ENCODE measurements around the gene C12orf60. TPM values are rescaled to one million over a fixed set of nuclear protein-coding genes. Genes with fewer than 3 reads are reported as not detected.

Gene C12orf60
- total RNA-seq, 1 experiment from 2014 or later = 0.89 TPM

DNA sequence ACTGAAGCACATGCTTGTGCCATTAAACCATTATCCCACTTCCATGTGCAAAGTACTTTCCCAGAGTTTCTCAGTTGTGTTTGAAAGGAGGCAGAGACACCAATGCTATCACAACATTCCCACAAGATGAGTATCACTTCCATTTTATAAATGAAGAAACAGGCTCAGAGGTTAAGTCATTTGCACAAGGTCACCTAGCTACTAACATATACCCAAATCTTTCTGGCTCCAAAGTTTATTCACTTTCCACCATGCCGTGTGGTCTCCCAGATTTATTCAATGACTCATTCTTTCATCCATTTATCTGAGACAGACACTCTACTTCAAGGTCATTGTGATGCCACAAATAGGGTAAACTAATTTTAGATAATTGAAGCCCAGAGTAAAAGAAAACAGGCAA is 30.5 kb downstream of the C12orf60 start:
- no peak for DNase-seq (ENCODE audit: low spot score)

DNA sequence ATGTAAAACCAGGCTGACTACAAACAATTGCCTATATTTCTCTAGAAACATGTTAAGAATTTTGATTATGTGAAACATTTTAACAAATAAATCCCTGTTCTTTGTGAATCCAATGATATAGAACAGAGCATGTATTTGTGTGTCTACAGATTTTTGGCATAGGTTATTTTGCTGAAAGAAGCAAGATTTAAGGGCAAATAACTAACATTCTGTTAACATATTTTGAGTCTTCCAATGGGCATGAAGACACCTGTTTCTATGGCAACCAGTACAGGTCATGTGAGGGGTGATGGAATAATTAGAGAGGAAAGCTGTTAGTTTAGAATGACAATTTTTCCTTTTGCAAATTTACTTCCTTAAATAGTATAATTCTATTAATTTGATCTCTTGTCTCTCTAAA is 31.0 kb downstream of the C12orf60 start:
- no peak for DNase-seq (ENCODE audit: low spot score)

DNA sequence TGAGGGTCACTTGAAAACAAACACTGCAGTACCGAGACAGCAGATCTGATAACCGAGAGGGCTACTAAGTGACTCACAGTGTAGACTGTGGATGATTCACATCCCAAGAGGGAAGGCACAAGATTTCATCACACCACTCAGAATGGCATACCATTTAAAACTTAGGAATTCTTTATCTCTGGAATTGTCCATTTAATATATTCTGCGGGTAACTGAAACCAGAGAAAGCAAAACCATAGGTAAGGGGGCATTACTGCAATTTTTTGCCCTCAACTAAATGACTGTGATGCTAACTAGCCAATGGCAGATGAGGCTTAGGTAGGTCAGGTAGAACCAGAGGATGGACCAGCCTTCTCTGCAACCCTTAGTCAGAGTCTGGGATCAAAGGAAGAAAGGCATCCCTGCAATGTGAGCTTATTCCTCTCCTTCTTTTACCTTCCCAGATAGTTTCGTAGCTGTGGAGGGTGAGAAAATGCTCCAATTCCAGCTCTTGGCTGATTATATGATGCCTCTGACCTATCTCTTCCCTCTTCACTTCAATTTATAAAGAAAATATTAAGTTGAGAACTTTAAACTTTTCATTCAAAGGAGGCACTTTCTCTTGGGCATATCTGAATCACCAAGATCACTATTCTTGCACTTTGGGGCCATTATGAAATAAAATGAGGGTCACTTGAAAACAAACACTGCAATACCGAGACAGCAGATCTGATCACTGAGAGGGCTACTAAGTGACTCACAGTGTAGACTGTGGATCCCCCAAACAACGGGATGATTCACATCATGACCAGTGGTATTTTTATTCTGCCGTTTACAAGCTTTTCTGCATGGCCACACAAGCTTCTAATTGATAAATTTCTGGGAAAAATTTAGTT is 33.1 kb downstream of the C12orf60 start:
- DNase-seq (ENCODE audit: low spot score) = peak; percentile 16

DNA sequence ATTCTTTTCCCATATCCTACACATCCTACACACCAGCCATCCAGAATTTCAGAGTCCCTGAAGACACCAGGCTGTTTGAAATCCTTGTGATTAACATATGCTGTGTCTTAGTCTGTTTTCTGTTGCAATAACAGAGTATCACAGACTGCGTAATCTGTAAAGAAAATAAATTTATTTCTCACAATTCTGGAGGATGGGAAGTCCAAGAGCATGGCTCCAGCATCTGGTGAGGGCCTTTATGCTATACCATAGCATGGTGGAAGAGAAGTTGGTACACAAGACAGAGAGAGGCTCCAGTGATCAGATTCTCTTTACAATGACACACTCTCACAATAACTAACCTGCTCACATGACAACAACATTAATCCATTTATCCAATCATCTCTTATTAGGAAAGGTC is 35.8 kb downstream of the C12orf60 start:
- DNase-seq (ENCODE audit: low spot score) = no peak

DNA sequence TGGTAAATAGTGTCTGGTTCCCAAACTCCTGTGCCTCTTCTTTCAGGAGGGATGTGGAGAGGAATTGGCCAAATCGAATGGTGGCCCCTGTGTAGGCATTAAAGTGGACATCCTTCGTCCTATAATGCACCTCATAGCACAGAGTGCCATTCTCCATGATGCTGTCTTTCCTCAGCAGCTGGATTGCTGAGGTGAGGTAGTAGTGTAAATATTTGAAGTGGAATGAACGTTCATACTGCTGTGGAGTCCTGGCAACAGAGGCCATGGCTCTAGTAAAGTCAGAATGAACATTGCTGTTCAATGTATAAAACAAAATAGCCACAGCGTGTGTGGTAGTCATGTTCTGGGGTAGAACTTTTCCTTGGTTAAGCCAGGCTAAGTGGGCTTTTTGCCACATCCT is 37.1 kb downstream of the C12orf60 start:
- no peak for DNase-seq (ENCODE audit: low spot score)

DNA sequence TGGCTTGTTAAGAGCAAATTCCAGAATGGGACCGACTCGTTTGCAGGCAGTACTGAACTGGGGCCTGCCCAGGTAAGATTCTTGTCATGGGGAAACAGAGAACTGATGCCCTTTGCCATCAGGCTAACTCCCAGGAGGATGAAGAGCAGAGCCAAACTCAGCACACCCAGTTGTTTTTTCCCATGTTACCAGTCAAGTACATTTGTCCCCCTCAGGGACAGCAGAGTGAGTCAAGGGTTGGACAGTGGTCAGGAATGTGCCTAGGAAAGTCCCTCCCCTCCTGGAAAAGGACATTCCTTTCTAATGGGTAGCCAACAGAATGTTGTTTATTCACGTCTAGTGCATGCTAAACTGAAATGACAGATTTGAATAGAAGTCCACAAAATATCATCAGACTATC is 38.3 kb downstream of the C12orf60 start:
- no peak for DNase-seq (ENCODE audit: low spot score)

DNA sequence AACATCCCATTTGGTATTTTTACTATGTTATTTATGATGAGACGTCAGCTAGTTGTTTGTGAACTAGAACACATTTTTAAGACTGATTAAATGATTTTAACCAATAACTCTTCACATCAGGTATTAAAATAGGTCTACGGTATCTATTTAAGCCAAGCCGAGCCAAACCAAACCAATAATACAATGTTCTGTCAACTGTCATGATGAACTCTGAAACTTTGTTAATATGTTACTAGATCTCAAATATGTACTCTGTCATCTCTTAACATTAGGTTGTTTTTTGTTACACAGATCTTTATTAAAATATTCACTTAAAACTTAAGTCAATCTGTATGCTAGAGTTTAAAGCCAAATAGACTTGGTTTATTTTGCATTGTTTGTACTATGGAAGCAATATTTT is 38.8 kb downstream of the C12orf60 start:
- DNase-seq (ENCODE audit: low spot score) = no peak

DNA sequence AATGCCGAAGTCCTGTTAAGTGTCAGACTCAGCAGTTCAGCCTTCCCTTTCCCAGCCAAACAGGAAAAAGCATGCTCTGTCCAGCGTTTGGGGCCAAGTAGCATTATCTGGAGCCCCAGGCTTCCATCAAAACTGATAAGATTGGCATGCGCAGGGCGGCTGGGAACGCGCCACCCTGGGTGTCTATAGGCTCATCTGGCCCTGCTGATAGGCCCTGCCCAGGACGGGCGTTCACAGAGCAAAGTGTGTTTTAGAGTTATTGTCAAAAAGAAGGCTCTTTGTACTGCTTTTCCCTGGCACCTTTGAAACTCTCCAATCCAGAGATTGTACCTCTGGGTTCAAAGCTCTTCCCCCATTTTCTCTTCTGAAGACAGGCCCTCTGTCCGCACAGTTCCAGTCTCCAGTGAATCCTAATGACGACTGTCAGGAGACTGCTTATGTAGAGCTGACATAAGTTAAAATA is 40.0 kb downstream of the C12orf60 start, which contains the start of gene ART4:
TSS of gene ART4 (minus strand) at position 102 of the 463 bp plus-strand sequence. CDS start 413 bp downstream, outside the sequence.
- no peak for DNase-seq (ENCODE audit: low spot score)

DNA sequence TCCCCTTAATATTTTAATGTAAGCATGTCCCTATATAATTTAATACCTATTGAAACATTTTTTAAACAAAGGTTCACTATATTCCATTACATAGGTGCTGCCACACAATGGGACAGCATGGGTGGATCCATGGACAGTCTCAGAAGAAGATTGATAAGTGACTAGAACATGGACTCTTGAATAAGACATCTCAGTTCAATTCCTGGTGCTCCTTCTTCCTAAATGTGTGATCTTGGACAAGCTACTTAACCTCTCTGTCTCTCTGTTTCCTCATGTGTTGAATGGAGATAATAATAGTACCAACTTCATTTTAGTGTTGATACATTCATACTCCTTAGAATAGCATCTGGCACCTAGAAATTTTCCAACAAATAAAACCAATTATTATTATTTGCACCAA is 40.9 kb downstream of the C12orf60 start:
- DNase-seq (ENCODE audit: low spot score) = no peak

DNA sequence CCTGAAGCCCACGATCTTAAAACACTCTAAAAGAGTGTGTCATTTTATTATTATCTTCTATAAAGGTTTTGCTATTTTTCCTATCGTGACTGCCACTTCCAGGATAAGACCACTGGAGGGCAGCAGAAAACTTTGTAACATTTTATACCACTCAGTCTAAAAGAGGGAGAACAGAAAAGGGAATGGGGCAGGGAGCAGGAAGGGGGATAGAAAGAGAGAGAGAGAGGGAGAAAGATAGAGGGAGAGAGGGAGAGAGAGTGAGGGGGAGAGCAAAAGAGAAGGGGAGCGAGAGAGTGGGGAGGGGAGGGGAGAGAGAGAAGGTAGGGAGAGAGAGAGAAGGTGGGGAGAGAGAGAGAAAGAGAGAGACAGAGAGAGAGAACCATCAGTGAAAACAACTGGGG is 41.9 kb downstream of the C12orf60 start:
- peak; percentile 85 for DNase-seq (ENCODE audit: low spot score)

DNA sequence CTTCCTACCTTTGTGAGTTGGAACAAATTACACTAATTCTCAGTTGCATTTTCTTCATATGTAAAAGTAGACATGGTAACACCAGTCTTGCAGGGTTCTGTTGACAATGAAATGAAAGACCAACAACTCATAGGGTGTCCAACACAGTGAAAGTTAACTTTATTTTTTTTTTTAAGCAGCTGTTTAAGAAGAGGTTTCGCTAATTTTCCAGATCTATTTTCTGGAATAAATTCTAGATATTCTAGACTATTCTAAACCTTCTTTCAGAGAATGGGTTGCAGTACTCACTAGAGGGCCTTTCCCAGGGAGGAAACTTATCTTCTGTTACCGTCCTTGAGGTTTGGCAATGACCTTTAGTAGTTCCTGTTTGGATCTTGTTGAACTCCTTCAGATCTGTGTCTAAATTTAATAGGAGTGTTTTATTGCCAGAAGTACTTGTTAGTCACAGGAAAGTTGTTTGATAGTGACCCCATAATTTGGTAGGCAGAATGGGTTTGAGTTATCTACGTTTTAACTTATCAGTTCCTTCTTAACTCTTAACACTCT is 42.6 kb downstream of the C12orf60 start:
- DNase-seq (ENCODE audit: low spot score) = peak; percentile 26

DNA sequence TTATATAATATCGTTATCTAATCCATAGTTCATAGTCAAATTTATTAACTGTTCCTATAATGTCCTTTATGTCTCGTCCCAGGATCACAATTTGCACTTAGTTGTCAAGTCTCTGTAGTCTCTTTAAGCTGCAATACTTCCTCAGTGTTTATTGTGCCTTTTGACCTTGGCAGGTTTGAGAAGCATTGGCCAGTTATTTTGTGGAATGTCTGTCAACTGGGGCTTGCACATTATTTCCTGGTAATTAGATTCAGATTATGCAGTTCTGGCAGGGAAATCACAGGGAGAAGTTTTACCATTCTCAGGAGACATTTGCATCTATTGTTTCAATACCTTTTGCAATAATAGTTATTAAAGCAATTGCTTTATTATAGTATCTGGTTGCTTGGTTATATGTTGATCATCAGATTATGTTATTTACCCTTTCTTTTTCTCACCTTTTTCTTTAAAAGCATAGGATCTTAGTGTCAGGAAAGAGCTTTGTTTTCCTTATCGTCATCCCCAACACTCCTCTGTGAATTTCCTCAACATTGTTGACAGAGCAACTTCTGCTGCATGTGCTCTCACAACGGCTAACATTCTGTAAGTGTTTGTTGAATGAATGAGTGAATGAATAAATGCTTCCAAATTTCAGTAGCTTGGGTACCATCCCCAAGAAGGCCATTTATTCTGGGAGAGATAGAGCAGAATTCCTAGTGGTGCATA is 43.6 kb downstream of the C12orf60 start:
- no peak for DNase-seq (ENCODE audit: low spot score)

DNA sequence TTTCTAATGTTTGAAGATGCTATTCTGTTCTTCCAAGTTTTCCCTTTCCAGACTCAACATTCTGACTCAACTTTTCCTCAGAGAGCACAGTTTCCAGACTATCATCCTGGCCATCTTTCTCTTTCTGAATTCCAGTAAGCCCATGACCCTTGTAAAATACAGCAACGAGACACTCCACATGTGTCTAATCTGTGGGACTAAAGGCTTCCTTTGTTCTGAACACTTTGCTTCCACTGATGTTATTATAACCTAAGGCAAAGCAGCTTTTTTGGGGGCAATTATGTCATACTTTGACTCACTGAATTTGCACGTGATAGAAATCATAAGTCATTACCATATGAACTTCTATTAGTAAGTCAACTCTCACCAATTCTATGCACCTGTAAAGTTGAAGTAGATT is 46.2 kb downstream of the C12orf60 start:
- DNase-seq (ENCODE audit: low spot score) = no peak

DNA sequence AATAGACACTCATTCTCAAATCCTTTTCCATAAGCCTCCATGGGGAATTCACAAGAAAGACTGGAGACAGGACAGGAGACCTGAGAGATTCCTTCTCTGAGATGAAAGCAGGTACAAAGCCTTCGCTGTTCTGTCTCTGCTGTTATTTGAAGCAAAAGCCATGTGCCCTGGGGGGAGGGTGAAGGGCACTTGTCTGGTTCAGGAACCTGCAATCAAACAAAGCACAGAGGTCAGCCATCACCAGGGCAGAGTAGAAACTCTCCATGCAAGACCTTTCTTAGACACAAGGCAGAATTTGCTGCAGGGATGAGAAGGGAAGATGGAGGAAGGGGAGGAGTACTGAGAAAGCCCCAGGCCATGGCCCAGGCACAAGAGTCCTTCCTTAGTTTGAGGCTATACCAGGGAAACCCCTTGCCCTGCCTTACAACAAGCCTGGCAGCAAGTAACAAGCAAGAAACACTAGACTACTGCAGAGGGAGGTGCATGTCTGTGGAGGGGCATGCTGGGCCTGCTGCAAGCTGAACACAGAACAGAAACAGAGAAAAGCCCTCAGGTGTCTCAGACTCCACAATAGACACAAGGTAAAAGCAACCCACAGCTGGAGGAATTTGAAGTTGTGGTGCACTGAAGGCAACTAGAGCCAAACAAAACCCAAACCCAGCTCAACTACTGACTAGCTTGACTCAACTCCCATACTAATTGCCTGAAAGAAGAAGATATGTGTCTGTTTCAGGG is 47.6 kb downstream of the C12orf60 start:
- DNase-seq (ENCODE audit: low spot score) = no peak

DNA sequence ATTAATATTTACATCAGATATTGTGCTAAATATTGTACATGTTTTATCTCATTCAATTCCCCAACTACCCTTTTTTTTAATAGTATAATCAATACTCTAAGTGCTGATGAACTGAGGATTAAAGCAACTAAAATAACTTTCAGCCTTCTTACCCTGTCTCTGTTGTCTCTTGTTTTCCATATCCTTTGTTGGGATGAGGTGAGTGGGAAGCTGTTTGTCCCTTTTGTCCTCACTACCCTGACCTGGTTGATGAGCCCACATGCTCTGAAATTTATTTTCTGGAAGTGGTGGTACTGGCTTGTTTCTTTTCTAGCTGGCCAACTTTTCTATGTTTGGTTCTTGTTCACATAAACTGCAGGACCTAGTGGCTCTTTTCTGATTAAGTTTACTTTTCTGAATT is 49.4 kb downstream of the C12orf60 start:
- DNase-seq (ENCODE audit: low spot score) = no peak

DNA sequence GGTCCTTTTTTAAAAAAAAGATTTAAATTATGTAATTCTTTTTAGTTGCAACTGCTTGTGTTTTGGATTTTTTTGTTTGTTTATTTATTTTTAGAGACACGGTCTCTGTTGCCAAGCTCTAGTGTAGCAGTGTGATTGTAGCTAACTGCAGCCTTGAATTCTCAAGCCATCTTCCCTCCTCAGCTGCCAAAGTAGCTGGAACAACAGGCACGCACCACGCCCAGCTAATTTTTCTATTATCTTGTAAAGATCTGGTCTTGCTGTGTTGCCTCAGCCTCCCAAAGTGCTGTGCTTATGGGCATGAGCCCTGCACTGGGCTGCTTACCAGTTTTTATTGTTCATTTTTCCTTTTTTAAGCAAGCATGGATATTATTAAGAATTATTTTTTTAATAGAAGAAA is 50.5 kb downstream of the C12orf60 start:
- DNase-seq (ENCODE audit: low spot score) = no peak

DNA sequence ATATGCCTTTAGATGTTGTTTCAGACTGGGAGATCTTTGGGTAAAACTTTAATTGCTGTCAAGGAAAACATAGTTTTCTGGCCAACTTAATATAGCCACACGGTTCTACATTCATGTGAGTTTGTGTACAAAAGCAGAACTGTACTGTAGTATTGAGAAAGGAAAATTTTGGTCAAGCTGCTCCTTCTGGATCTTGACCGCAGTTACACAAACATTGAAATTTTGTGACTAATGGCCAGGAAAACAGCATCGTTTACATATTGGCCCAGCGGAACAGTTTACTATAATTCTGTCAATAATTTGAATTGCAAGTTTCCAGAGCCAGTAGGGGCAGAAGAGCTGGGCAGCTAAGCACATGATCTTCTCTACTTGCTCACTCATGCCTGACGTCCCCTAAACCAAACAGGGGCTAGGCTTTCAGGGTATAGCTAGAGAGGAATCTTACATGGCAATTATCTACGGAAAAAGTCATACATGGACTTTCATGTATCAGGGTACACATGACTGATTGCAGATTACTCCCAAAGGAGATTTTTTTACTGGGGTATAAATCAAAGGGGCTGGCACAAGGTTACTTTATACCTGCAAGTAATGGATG is 51.2 kb downstream of the C12orf60 start:
- no peak for DNase-seq (ENCODE audit: low spot score)

DNA sequence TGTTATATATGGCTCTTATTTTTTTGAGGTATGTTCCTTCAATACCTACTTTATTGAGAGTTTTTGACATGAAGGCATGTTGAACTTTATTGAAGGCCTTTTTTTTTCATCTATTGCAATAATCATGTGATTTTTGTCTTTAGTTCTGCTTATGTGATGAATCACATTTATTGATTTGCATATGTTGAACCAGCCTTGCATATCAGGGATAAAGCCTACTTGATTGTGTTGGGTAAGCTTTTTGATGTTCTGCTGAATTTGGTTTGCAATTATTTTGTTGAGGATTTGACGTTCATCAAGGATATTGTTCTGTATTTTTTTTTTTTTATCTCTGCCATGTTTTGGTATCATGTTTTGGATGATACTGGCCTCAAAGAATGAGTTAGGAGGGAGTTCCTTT is 55.0 kb downstream of the C12orf60 start:
- DNase-seq (ENCODE audit: low spot score) = no peak

DNA sequence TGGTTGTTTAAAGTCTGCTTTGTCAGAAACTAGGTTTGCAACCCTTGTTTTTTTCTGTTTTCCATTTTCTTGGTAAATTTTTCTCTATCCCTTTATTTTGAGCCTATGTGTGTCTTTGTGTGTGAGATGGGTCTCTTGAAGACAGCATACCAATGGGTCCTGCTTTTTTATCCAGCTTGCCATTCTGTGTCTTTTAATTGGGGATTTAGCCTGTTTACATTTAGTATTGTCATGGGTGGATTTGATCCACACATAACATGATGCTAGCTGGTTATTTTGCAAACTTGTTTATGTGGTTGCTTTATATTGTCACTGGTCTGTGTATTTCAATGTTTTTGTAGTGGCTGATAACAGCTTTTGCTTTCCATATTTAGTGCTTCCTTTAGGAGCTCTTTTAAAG is 57.0 kb downstream of the C12orf60 start:
- no peak for DNase-seq (ENCODE audit: low spot score)

DNA sequence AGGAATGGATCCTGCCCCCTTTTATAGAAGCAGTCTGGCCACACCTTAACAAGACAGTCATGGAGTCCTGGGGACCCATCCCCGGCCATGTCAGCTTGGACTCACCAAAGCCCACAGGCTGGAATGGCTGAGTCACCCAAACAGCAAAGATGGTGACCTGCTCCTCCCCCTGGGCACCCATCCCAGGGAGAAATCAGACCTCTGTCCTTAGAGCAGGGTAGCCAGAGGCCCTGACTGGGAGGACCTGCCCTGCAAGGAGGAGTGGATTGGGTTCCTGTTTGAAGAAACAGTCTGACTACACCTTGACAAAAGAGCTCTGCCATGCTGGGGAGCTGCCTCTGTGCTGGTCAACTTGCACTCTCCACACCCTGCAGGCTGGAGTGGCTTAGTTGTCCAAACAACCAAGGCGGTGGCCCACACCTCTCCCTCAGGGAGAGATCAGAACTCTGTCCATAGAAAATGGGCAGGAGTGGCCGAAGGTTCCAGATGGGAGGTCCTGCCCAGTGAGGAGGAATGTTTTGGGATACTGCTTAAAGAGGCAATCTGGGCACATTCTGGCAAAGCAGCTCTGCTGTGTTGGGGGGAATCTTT is 65.5 kb downstream of the C12orf60 start:
- no peak for DNase-seq (ENCODE audit: low spot score)

DNA sequence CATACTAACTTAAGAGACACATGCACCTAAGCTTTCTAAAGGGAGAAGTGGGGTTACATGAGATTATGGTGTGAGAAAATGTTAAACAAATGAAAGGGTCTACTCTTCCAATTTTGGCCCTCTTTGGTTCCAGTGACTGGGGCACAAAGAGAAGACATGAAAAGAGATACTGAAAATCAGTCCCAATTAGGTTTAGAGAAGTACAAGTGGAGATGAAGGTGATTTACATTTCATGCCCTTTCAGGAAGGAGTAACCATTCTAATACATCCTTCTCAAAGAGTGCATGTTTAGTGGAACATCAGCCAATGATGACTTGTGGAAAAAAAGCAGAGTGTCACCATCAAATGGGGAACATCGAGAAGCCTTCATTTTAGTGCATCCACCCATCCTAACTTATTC is 67.8 kb downstream of the C12orf60 start:
- DNase-seq (ENCODE audit: low spot score) = no peak
